HL-60 (cell line): ENCODE data around the gene EXOC4.

Experiments
- DNase-seq, 2 experiments: peaks; one replicate each; pipeline ENCODE4 v3.0.0-alpha.2; 2010 to 2020; ENCODE audit warnings: low read depth in 1 of 2, low spot score in 1 of 2
- H3K27ac ChIP-seq: fragments of 250-450 bp; sonication (Bioruptor Pico); replicated peaks from 2 replicates; pipeline ENCODE4 v1.5.1; 2020; ENCODE audit warnings: mild to moderate bottlenecking, moderate library complexity
- H3K27me3 ChIP-seq: fragments of 250-450 bp; sonication (Bioruptor Pico); 2 replicates; pipeline ENCODE4 v1.5.1; 2021; ENCODE audit warnings: mild to moderate bottlenecking, moderate library complexity; ENCODE audit not compliant: insufficient read depth, poor library complexity, severe bottlenecking
- H3K4me3 ChIP-seq: replicated peaks from 2 replicates; pipeline ENCODE4 v1.5.1; 2011; ENCODE audit warnings: mild to moderate bottlenecking, control low read depth, low read length; ENCODE audit not compliant: insufficient read depth
- CTCF ChIP-seq: IDR thresholded peaks from one replicate; pipeline ENCODE4 v1.5.1; 2011; ENCODE audit warnings: low read length, control low read depth, inconsistent platforms; ENCODE audit not compliant: insufficient read depth
- GABPA ChIP-seq: IDR thresholded peaks from 2 replicates; pipeline ENCODE4 v1.6.1; 2012; ENCODE audit warnings: low read depth
- POLR2AphosphoS5 ChIP-seq: IDR thresholded peaks from 2 replicates; pipeline ENCODE4 v1.6.1; 2012; ENCODE audit warnings: low read depth
- REST ChIP-seq: IDR thresholded peaks from 2 replicates; pipeline ENCODE4 v1.6.1; 2012; ENCODE audit warnings: low read depth; ENCODE audit not compliant: insufficient replicate concordance
- SPI1 ChIP-seq: IDR thresholded peaks from 2 replicates; pipeline ENCODE4 v1.6.1; 2012; ENCODE audit warnings: low read depth, mild to moderate bottlenecking, borderline replicate concordance

The EXOC4 gene

DNA sequence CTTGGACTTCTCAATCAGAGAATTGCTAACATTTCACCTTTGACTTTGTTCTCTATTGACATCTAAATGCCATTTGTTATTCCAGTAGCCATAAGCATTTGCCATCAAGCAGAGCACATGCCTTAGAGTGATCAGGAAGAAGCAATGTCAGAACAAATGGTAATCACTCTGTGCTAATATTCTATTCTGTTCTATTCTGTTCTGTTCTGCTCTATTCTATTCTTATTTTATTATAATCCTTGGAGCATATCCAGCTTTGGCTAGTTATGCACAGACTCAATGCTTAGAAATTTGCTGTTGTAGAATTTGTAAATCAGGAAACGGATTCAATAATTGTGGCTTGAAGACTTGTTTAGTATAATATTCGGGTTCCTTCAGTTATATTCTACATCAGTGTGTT lies 175.4 kb downstream of the EXOC4 start:
- DNase-seq = no peak
- Histone ChIP-seq H3K27me3 (no peaks in the 10 kb centered on the region), H3K4me3 (no peak overlapping the region), H3K27ac (no peak overlapping the region)
- TF ChIP-seq GABPA (no peak), POLR2AphosphoS5 (no peak), CTCF (no peak), REST (no peak), SPI1 (no peak)

DNA sequence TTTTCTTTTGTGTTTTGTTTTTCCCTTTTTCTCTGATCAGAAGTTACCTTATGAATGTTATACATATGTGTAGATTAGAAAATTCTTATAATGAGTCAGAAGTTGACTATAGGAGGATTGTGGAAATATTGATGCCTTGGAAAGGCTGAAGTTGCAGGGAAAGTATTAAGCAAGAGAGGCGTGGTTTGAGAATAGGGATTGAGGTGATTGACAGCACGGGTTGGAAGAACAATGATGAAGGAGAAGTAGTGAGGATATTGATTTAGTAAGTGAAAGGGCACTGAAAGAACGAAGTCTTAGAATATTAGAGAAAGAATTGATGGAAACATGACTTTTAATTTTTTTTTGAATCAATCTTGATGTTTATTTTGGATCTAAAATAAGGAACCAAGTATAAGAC lies 176.0 kb downstream of the EXOC4 start:
- TF ChIP-seq SPI1 (no peak), GABPA (no peak), POLR2AphosphoS5 (no peak), CTCF (no peak), REST (no peak)
- Histone ChIP-seq H3K27ac (no peak overlapping the region), H3K27me3 (no peaks in the 10 kb centered on the region), H3K4me3 (no peak overlapping the region)
- no peak for DNase-seq

- Histone ChIP-seq H3K4me3 (no peak overlapping the region), H3K27me3 (no peaks in the 10 kb centered on the region), H3K27ac (no peak overlapping the region)
- DNase-seq = no peak
- TF ChIP-seq CTCF (no peak), GABPA (no peak), REST (no peak), POLR2AphosphoS5 (no peak), SPI1 (no peak)
Measured at GRCh38 chr7:133429371-133429770, 176.5 kb downstream of the EXOC4 start.
